ENCODE data around the gene EDEM2.
"Not testable (repeated sequence)": the region's sequence is repeated elsewhere in the genome, so short reads cannot be mapped to it uniquely, and the experiment has no call there.

EDEM2 gene

GRCh38 chr20:35087791-35088190, 59.3 kb downstream of the EDEM2 start:
- WGBS (ENCODE audit: insufficient coverage, insufficient read length): no CpG with 5 or more reads among the region's 5 CpGs
- H3K27me3 ChIP-seq (ENCODE audit: control insufficient read depth, insufficient read depth, low read length): no peaks in the 10 kb centered on the region
- no peak for DNase-seq (ENCODE audit: low read depth, low spot score)
- no peaks in the 10 kb centered on the region for H3K36me3 ChIP-seq (ENCODE audit: control insufficient read depth, insufficient read depth, low read length)
- H3K27ac ChIP-seq (ENCODE audit: low read length): no peak overlapping the region
- H3K4me3 ChIP-seq (ENCODE audit: low read length): no peak overlapping the region
- H3K4me1 ChIP-seq (ENCODE audit: control insufficient read depth, insufficient read depth, low read length): 0 out of 2 replicates have a peak, but pooled peaks cover 2% of the 10 kb centered on the region
- H3K9me3 ChIP-seq (ENCODE audit: control insufficient read depth, insufficient read depth, low read length): no peaks in the 10 kb centered on the region

- H3K4me1 ChIP-seq (ENCODE audit: control insufficient read depth, insufficient read depth, low read length): 0 out of 2 replicates have a peak, but pooled peaks cover 2% of the 10 kb centered on the region
- no peak for DNase-seq (ENCODE audit: low read depth, low spot score)
- H3K4me3 ChIP-seq (ENCODE audit: low read length): no peak overlapping the region
- H3K9me3 ChIP-seq (ENCODE audit: control insufficient read depth, insufficient read depth, low read length): no peaks in the 10 kb centered on the region
- no peak overlapping the region for H3K27ac ChIP-seq (ENCODE audit: low read length)
- no peaks in the 10 kb centered on the region for H3K27me3 ChIP-seq (ENCODE audit: control insufficient read depth, insufficient read depth, low read length)
- no peaks in the 10 kb centered on the region for H3K36me3 ChIP-seq (ENCODE audit: control insufficient read depth, insufficient read depth, low read length)
- WGBS (ENCODE audit: insufficient coverage, insufficient read length): no CpG with 5 or more reads among the region's 5 CpGs
These were observed 59.8 kb downstream of the EDEM2 start for GRCh38 chr20:35087355-35087754.

GRCh38 chr20:35085477-35086225, 61.5 kb downstream of the EDEM2 start:
- Histone ChIP-seq H3K36me3 (ENCODE audit: control insufficient read depth, insufficient read depth, low read length) (no peaks in the 10 kb centered on the region), H3K27ac (ENCODE audit: low read length) (no peak overlapping the region), H3K4me3 (ENCODE audit: low read length) (no peak overlapping the region), H3K9me3 (ENCODE audit: control insufficient read depth, insufficient read depth, low read length) (no peaks in the 10 kb centered on the region), H3K4me1 (ENCODE audit: control insufficient read depth, insufficient read depth, low read length) (no peaks in the 10 kb centered on the region), H3K27me3 (ENCODE audit: control insufficient read depth, insufficient read depth, low read length) (no peaks in the 10 kb centered on the region)
- DNase-seq (ENCODE audit: low read depth, low spot score): no peak
- no CpG with 5 or more reads among the region's 11 CpGs for WGBS (ENCODE audit: insufficient coverage, insufficient read length)

- DNase-seq (ENCODE audit: low read depth, low spot score): no peak
- no peaks in the 10 kb centered on the region for H3K9me3 ChIP-seq (ENCODE audit: control insufficient read depth, insufficient read depth, low read length)
- no peaks in the 10 kb centered on the region for H3K36me3 ChIP-seq (ENCODE audit: control insufficient read depth, insufficient read depth, low read length)
- H3K27me3 ChIP-seq (ENCODE audit: control insufficient read depth, insufficient read depth, low read length): no peaks in the 10 kb centered on the region
- no peak overlapping the region for H3K27ac ChIP-seq (ENCODE audit: low read length)
- no peak overlapping the region for H3K4me3 ChIP-seq (ENCODE audit: low read length)
- no peaks in the 10 kb centered on the region for H3K4me1 ChIP-seq (ENCODE audit: control insufficient read depth, insufficient read depth, low read length)
- no CpG with 5 or more reads among the region's 3 CpGs for WGBS (ENCODE audit: insufficient coverage, insufficient read length)
These were observed 62.1 kb downstream of the EDEM2 start for GRCh38 chr20:35084998-35085397.

- not testable (repeated sequence) for DNase-seq (ENCODE audit: low read depth, low spot score); H3K4me1 ChIP-seq (ENCODE audit: control insufficient read depth, insufficient read depth, low read length); H3K4me3 ChIP-seq (ENCODE audit: low read length); H3K27me3 ChIP-seq (ENCODE audit: control insufficient read depth, insufficient read depth, low read length); H3K9me3 ChIP-seq (ENCODE audit: control insufficient read depth, insufficient read depth, low read length); H3K27ac ChIP-seq (ENCODE audit: low read length)
- WGBS (ENCODE audit: insufficient coverage, insufficient read length): no CpG with 5 or more reads among the region's 5 CpGs
- peaks cover 12% of the 10 kb centered on the region for H3K36me3 ChIP-seq (ENCODE audit: control insufficient read depth, insufficient read depth, low read length)
These were observed 66.8 kb downstream of the EDEM2 start for GRCh38 chr20:35080348-35080642.

- Histone ChIP-seq H3K4me3 (ENCODE audit: low read length) (no peak overlapping the region), H3K27ac (ENCODE audit: low read length) (no peak overlapping the region), H3K4me1 (ENCODE audit: control insufficient read depth, insufficient read depth, low read length) (no peaks in the 10 kb centered on the region; the same call in 1 of the 2 replicates), H3K36me3 (ENCODE audit: control insufficient read depth, insufficient read depth, low read length) (peaks cover 12% of the 10 kb centered on the region), H3K9me3 (ENCODE audit: control insufficient read depth, insufficient read depth, low read length) (no peaks in the 10 kb centered on the region), H3K27me3 (ENCODE audit: control insufficient read depth, insufficient read depth, low read length) (no peaks in the 10 kb centered on the region)
- no peak for DNase-seq (ENCODE audit: low read depth, low spot score)
- WGBS (ENCODE audit: insufficient coverage, insufficient read length): no CpG with 5 or more reads among the region's 8 CpGs
These were observed 67.4 kb downstream of the EDEM2 start for GRCh38 chr20:35079472-35080347.

GRCh38 chr20:35077872-35078271, 69.3 kb downstream of the EDEM2 start:
- no peaks in the 10 kb centered on the region; the same call in 1 of the 2 replicates for H3K4me1 ChIP-seq (ENCODE audit: control insufficient read depth, insufficient read depth, low read length)
- H3K27me3 ChIP-seq (ENCODE audit: control insufficient read depth, insufficient read depth, low read length): no peaks in the 10 kb centered on the region
- no peaks in the 10 kb centered on the region for H3K9me3 ChIP-seq (ENCODE audit: control insufficient read depth, insufficient read depth, low read length)
- no peak for DNase-seq (ENCODE audit: low read depth, low spot score)
- peaks cover 12% of the 10 kb centered on the region for H3K36me3 ChIP-seq (ENCODE audit: control insufficient read depth, insufficient read depth, low read length)
- no CpG with 5 or more reads among the region's 5 CpGs for WGBS (ENCODE audit: insufficient coverage, insufficient read length)
- no peak overlapping the region for H3K4me3 ChIP-seq (ENCODE audit: low read length)
- H3K27ac ChIP-seq (ENCODE audit: low read length): no peak overlapping the region

GRCh38 chr20:35077341-35077740, 69.8 kb downstream of the EDEM2 start:
- H3K4me3 ChIP-seq (ENCODE audit: low read length): no peak overlapping the region
- WGBS (ENCODE audit: insufficient coverage, insufficient read length): 100% methylated on average over 1 of the region's 5 CpGs
- H3K27ac ChIP-seq (ENCODE audit: low read length): no peak overlapping the region
- H3K9me3 ChIP-seq (ENCODE audit: control insufficient read depth, insufficient read depth, low read length): no peaks in the 10 kb centered on the region
- peaks cover 12% of the 10 kb centered on the region for H3K36me3 ChIP-seq (ENCODE audit: control insufficient read depth, insufficient read depth, low read length)
- H3K4me1 ChIP-seq (ENCODE audit: control insufficient read depth, insufficient read depth, low read length): no peaks in the 10 kb centered on the region; the same call in 1 of the 2 replicates
- H3K27me3 ChIP-seq (ENCODE audit: control insufficient read depth, insufficient read depth, low read length): no peaks in the 10 kb centered on the region
- no peak for DNase-seq (ENCODE audit: low read depth, low spot score)

GRCh38 chr20:35071436-35072153, 75.5 kb downstream of the EDEM2 start:
- no CpG with 5 or more reads among the region's 8 CpGs for WGBS (ENCODE audit: insufficient coverage, insufficient read length)
- not testable (repeated sequence) for H3K27me3 ChIP-seq (ENCODE audit: control insufficient read depth, insufficient read depth, low read length); H3K27ac ChIP-seq (ENCODE audit: low read length); H3K4me3 ChIP-seq (ENCODE audit: low read length); H3K4me1 ChIP-seq (ENCODE audit: control insufficient read depth, insufficient read depth, low read length); H3K36me3 ChIP-seq (ENCODE audit: control insufficient read depth, insufficient read depth, low read length); H3K9me3 ChIP-seq (ENCODE audit: control insufficient read depth, insufficient read depth, low read length); DNase-seq (ENCODE audit: low read depth, low spot score)

- no peaks in the 10 kb centered on the region for H3K27me3 ChIP-seq (ENCODE audit: control insufficient read depth, insufficient read depth, low read length)
- H3K4me1 ChIP-seq (ENCODE audit: control insufficient read depth, insufficient read depth, low read length): no peaks in the 10 kb centered on the region; the same call in 1 of the 2 replicates
- DNase-seq (ENCODE audit: low read depth, low spot score): no peak
- no peaks in the 10 kb centered on the region for H3K9me3 ChIP-seq (ENCODE audit: control insufficient read depth, insufficient read depth, low read length)
- no peak overlapping the region for H3K4me3 ChIP-seq (ENCODE audit: low read length)
- WGBS (ENCODE audit: insufficient coverage, insufficient read length): no CpG with 5 or more reads among the region's 6 CpGs
- no peaks in the 10 kb centered on the region; the same call in 1 of the 2 replicates for H3K36me3 ChIP-seq (ENCODE audit: control insufficient read depth, insufficient read depth, low read length)
- no peak overlapping the region for H3K27ac ChIP-seq (ENCODE audit: low read length)
These were observed 80.9 kb downstream of the EDEM2 start for GRCh38 chr20:35066194-35066593.

Data from iPS DF 6.9 (cell line).